ENCODE measurements around the gene INSR.

GRCh38 chr19:7268705-7269098 is 25.5 kb downstream of the INSR start:
- no peak for TF ChIP-seq POLR2A (IDR thresholded peaks at IDR 0.05; ENCODE audit: low read depth, low read length)
- no peak for TF ChIP-seq MTA2 (IDR thresholded peaks at IDR 0.05; ENCODE audit: low read depth)
- TF ChIP-seq JUNB (IDR thresholded peaks at IDR 0.05) = no peak
- TF ChIP-seq BACH1 (IDR thresholded peaks at IDR 0.05; ENCODE audit: borderline replicate concordance) = no peak

All from GM12878 (cell line).